GM12872 (cell line): ENCODE results near the gene DMBX1.

ENCODE experiments used
- TF ChIP-seq, protein P1 (sequence below): IDR thresholded peaks from 3 replicates; pipeline ENCODE4 v1.5.1; 2011; ENCODE audit warnings: low read depth, mild to moderate bottlenecking, low read length, moderate library complexity; ENCODE audit not compliant: insufficient read depth

The DMBX1 gene

DNA sequence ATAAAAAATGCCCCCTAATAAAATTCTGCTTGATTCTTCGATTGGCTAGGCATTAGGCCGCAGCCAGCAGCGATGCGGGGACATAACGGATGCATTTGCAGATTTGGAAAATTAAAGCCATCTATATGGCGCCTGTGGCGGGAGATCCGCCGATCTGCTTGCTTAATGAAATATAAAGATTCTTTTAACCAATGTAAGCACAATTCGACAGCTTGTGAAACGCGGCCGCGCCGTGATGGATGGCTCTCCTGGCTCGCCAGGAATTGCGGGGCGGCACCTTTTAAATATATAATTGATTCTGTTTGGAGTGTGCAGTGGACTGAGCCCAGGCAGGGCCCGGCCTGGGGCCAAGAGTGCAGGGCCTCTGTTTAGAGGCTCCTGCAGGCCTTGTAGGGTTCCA, 8.0 kb downstream of the DMBX1 start:
- TF ChIP-seq, protein P1, sequence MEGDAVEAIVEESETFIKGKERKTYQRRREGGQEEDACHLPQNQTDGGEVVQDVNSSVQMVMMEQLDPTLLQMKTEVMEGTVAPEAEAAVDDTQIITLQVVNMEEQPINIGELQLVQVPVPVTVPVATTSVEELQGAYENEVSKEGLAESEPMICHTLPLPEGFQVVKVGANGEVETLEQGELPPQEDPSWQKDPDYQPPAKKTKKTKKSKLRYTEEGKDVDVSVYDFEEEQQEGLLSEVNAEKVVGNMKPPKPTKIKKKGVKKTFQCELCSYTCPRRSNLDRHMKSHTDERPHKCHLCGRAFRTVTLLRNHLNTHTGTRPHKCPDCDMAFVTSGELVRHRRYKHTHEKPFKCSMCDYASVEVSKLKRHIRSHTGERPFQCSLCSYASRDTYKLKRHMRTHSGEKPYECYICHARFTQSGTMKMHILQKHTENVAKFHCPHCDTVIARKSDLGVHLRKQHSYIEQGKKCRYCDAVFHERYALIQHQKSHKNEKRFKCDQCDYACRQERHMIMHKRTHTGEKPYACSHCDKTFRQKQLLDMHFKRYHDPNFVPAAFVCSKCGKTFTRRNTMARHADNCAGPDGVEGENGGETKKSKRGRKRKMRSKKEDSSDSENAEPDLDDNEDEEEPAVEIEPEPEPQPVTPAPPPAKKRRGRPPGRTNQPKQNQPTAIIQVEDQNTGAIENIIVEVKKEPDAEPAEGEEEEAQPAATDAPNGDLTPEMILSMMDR: no peak

DNA sequence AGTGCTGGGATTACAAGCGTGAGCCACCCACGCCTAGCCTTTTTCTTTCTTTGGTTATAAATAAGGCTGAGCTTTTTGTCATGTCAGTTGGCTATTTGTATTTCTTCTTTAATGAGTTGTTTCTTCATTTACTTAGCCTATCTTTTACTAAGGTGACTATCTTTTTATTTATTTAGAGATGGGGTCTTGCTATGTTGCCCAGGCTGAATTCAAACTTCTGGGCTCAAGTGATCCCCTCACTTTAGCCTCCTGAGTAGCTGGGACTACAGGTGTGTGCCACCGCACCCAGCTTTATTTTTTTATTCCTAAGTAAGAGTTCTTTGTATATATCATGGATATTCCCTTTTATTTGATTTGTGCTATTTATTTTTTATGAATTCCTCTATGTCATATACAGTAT, 11.9 kb downstream of the DMBX1 start:
- TF ChIP-seq, protein P1: no peak

GRCh38 chr1:46503421-46503820, 13.8 kb downstream of the DMBX1 start:
- TF ChIP-seq, protein P1: no peak

GRCh38 chr1:46506470-46507219, 17.0 kb downstream of the DMBX1 start:
- TF ChIP-seq, protein P1: no peak

DNA sequence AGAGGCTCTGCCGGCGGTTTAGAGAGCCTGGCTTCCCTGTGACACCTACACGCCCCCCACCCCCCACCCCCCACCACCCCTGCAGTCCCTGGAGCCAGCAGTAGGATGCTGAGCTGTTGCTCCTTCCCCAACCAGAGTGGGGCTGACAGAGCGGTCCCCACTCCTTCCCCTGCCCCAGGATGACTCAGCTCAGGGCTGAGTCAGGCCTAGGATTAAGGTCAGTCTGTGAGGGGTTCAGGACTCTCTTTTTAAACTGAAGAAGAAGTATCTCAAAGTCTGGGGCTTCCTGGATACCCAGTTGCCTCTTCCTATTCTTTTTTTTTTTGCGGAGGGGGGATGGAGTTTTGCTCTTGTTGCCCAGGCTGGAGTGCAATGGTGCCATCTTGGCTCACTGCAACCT, 19.1 kb downstream of the DMBX1 start:
- TF ChIP-seq, protein P1: no peak

GRCh38 chr1:46510341-46510997, 20.8 kb downstream of the DMBX1 start:
- TF ChIP-seq, protein P1: no peak

GRCh38 chr1:46510998-46511365, 21.3 kb downstream of the DMBX1 start:
- TF ChIP-seq, protein P1: no peak
